ENCODE results near the gene SYT9. TPM values are rescaled to one million over a fixed set of nuclear protein-coding genes. Genes with fewer than 3 reads are reported as not detected.

The SYT9 gene
- total and polyA plus RNA-seq, 12 donors, result 0.94 to 17.7 (median 5.0) TPM

GRCh38 chr11:7490054-7490453 is 238.3 kb downstream of the SYT9 start:
- peak overlapping the region in 1 of 5 donors; percentile 60 for H3K27ac ChIP-seq
- no peaks in the 10 kb centered on the region for H3K36me3 ChIP-seq (replicated peaks in 1 of 2)
- peak in 2 of 7 donors; percentile 33 to 38 for DNase-seq
- H3K4me3 ChIP-seq, result no peak overlapping the region
- H3K27me3 ChIP-seq, result no peaks in the 10 kb centered on the region
- intact Hi-C loops (cut with DNase I), result no loop called here
- TF ChIP-seq POLR2A (IDR thresholded peaks at IDR 0.05), result no peak
- no peak for TF ChIP-seq CTCF (IDR thresholded peaks at IDR 0.05)
- H3K4me1 ChIP-seq (replicated peaks in 1 of 2), result no peaks in the 10 kb centered on the region
- WGBS, 4 donors, result 64 to 77% (median 68%) methylated on average over 4 of the region's 4 CpGs
- H3K9me3 ChIP-seq (replicated peaks in 1 of 3), result no peaks in the 10 kb centered on the region

DNA sequence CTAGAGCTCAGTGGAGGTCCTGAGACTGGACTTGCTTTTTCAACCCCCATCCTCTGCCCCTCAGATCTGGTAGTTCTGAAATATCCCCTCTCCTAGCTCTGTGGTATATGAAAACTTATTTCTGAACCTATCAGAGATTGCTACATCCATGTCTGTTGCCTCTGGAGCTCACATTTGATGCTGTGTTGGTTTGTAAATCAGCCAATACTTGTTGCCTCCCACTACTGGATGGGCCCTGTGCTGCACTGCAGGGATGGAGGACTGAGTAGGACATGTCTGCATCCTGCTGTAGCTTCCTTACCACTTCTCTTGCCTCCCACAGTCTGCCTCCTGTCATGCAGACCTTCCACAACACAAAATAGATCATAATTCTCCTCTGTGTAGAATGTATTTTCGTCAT is 238.8 kb downstream of the SYT9 start:
- Histone ChIP-seq H3K36me3 (replicated peaks in 1 of 2) (no peaks in the 10 kb centered on the region), H3K9me3 (replicated peaks in 1 of 3) (no peaks in the 10 kb centered on the region), H3K4me3 (no peak overlapping the region), H3K27ac (peak overlapping the region in 1 of 5 donors; percentile 60), H3K4me1 (replicated peaks in 1 of 2) (no peaks in the 10 kb centered on the region), H3K27me3 (no peaks in the 10 kb centered on the region)
- intact Hi-C loops (cut with DNase I), result no loop called here
- TF ChIP-seq CTCF (IDR thresholded peaks at IDR 0.05) (no peak), POLR2A (IDR thresholded peaks at IDR 0.05) (no peak)
- WGBS, 4 donors, result 74 to 90% (median 82%) methylated on average over 1 of the region's 1 CpG
- no peak for DNase-seq

GRCh38 chr11:7492253-7492652 is 240.5 kb downstream of the SYT9 start:
- TF ChIP-seq CTCF (IDR thresholded peaks at IDR 0.05) (no peak), POLR2A (IDR thresholded peaks at IDR 0.05) (no peak)
- no peaks in the 10 kb centered on the region for H3K9me3 ChIP-seq (replicated peaks in 1 of 3)
- H3K4me1 ChIP-seq (replicated peaks in 1 of 2), result no peaks in the 10 kb centered on the region
- intact Hi-C loops (cut with DNase I), result no loop called here
- no peaks in the 10 kb centered on the region for H3K36me3 ChIP-seq (replicated peaks in 1 of 2)
- H3K27ac ChIP-seq, result no peak overlapping the region
- WGBS, 4 donors, result 75 to 91% (median 80%) methylated on average over 1 of the region's 1 CpG
- H3K4me3 ChIP-seq, result no peak overlapping the region
- no peak for DNase-seq
- H3K27me3 ChIP-seq, result no peaks in the 10 kb centered on the region

GRCh38 chr11:7493670-7494069 is 242.0 kb downstream of the SYT9 start:
- no peak for TF ChIP-seq POLR2A (IDR thresholded peaks at IDR 0.05)
- TF ChIP-seq CTCF (IDR thresholded peaks at IDR 0.05), result no peak

More at GRCh38 chr11:7493670-7494069, 242.0 kb downstream of the SYT9 start:
- Histone ChIP-seq H3K4me3 (no peak overlapping the region), H3K27ac (no peak overlapping the region), H3K9me3 (replicated peaks in 1 of 3) (no peaks in the 10 kb centered on the region), H3K4me1 (replicated peaks in 1 of 2) (no peaks in the 10 kb centered on the region), H3K36me3 (replicated peaks in 1 of 2) (no peaks in the 10 kb centered on the region), H3K27me3 (no peaks in the 10 kb centered on the region)
- intact Hi-C loops (cut with DNase I), result no loop called here
- 79 to 94% (median 89%) methylated on average over 2 of the region's 2 CpGs for WGBS, 4 donors
- no peak for DNase-seq
